ENCODE results near the gene SNX9. TPM values are rescaled to one million over a fixed set of nuclear protein-coding genes. Genes with fewer than 3 reads are reported as not detected.

SNX9 gene
- total RNA-seq, 1 experiment from 2014 or later = 27.4 TPM

DNA sequence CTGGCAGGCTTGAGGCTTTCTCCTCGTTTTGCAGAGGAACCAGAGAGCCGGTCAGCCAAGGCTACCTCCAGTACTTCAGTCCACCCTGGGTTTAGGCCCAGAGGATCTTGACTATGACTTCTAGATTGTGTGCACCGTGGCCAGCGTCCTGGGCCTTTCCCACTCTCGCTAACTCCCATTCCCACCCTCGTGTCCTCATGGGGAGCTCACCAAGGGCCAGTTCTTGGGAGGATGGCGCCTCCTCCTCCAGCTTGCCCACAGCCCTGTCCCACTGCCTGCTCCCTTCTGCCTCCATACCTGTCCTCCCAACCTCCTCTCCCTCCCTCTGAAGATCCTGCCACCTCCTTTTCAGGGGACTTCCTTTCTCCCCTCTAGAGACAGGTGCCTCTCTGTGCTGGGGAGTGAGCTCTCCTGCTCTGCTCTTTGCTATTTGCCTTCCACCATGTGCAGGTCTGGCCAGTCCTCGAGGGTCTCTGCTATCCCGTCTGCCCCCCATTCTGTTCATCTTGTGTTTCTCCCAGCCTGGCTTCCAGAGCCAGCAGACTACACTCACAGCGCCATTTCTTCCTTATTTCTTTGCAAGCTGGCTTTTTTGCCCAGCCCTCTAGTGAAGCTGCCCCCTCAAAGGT, 154.2 kb downstream of the SNX9 start:
- Histone ChIP-seq H3K4me3 (ENCODE audit: low read depth, low read length) (no peak overlapping the region), H3K36me3 (ENCODE audit: control insufficient read depth, insufficient read depth, low read length) (no peaks in the 10 kb centered on the region), H3K27me3 (replicated peaks; ENCODE audit: control insufficient read depth, insufficient read depth, low read length) (no peaks in the 10 kb centered on the region), H3K4me1 (peaks cover 16% of the 10 kb centered on the region), H3K9me3 (no peaks in the 10 kb centered on the region)
- no peak for DNase-seq
- no peak overlapping the region for H3K27ac Mint-ChIP-seq (ENCODE audit: unreplicated experiment)
- H3K9me3 Mint-ChIP-seq (ENCODE audit: unreplicated experiment) = no peaks in the 10 kb centered on the region
- intact Hi-C loops (cut with micrococcal nuclease; ENCODE audit: unreplicated experiment) = no loop called here
- BruUV-seq (replicated peaks) = no TSS peak
- no peak overlapping the region for H3K4me3 Mint-ChIP-seq (ENCODE audit: unreplicated experiment)
- TF ChIP-seq, protein P1, sequence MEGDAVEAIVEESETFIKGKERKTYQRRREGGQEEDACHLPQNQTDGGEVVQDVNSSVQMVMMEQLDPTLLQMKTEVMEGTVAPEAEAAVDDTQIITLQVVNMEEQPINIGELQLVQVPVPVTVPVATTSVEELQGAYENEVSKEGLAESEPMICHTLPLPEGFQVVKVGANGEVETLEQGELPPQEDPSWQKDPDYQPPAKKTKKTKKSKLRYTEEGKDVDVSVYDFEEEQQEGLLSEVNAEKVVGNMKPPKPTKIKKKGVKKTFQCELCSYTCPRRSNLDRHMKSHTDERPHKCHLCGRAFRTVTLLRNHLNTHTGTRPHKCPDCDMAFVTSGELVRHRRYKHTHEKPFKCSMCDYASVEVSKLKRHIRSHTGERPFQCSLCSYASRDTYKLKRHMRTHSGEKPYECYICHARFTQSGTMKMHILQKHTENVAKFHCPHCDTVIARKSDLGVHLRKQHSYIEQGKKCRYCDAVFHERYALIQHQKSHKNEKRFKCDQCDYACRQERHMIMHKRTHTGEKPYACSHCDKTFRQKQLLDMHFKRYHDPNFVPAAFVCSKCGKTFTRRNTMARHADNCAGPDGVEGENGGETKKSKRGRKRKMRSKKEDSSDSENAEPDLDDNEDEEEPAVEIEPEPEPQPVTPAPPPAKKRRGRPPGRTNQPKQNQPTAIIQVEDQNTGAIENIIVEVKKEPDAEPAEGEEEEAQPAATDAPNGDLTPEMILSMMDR (IDR thresholded peaks at IDR 0.05; ENCODE audit: insufficient read depth in 1 of 2, low read depth in 1 of 2, low read length in 1 of 2, severe bottlenecking in 1 of 2, unreplicated experiment in 1 of 2) = no peak
- peaks cover 12% of the 10 kb centered on the region for H3K4me1 Mint-ChIP-seq (ENCODE audit: low read depth, unreplicated experiment)
- CTCF ChIA-PET = no interaction called here
- H3K36me3 Mint-ChIP-seq (ENCODE audit: insufficient read depth, unreplicated experiment) = no peaks in the 10 kb centered on the region
- H3K27me3 Mint-ChIP-seq (ENCODE audit: insufficient read depth, unreplicated experiment) = no peaks in the 10 kb centered on the region
- POLR2A ChIA-PET = no interaction called here

DNA sequence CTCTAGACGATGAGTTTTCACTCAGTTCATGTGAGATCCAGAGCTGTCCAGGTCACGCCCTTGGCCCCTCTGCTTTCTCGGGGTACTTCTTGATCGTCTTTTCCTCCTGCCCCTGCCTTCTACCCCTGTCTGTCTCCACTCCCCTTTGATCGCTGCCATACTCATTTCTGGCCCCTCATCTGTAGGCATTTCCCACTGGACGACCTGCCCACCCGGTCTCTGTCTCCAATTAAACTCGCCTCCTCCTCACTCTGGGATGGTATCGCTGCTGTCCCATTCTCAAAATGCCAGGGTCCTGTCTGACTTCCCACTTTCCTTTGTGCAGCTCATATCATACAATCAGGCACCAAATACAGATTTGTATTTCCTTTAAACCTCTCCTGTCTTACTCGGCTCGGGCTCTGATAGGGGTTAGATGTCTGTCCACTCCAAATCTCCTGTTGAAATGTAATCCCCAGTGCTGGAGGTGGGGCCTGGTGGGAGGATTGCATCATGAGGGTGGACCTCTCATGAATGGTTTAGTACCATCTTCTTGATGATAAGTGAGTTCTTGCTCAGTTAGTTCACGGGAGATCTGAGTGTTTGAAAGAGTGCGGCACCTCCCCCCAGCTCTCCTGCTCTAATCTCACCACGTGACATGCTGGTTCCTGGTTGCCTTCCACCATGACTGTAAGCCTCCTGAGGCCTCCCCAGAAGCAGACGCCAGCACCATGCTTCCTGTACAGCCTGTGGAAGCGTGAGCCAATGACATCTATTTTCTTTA, 155.2 kb downstream of the SNX9 start:
- ChIA-PET POLR2A (no interaction called here), CTCF (no interaction called here)
- Mint-ChIP-seq H3K9me3 (ENCODE audit: unreplicated experiment) (no peaks in the 10 kb centered on the region), H3K27me3 (ENCODE audit: insufficient read depth, unreplicated experiment) (no peaks in the 10 kb centered on the region), H3K27ac (ENCODE audit: unreplicated experiment) (peak overlapping the region; percentile 35), H3K36me3 (ENCODE audit: insufficient read depth, unreplicated experiment) (peaks cover 7% of the 10 kb centered on the region), H3K4me3 (ENCODE audit: unreplicated experiment) (no peak overlapping the region), H3K4me1 (ENCODE audit: low read depth, unreplicated experiment) (peaks cover 17% of the 10 kb centered on the region)
- no peak for DNase-seq
- Histone ChIP-seq H3K4me1 (peaks cover 25% of the 10 kb centered on the region), H3K27me3 (replicated peaks; ENCODE audit: control insufficient read depth, insufficient read depth, low read length) (no peaks in the 10 kb centered on the region), H3K9me3 (no peaks in the 10 kb centered on the region), H3K36me3 (ENCODE audit: control insufficient read depth, insufficient read depth, low read length) (no peaks in the 10 kb centered on the region), H3K4me3 (ENCODE audit: low read depth, low read length) (no peak overlapping the region)
- BruUV-seq (replicated peaks) = no TSS peak
- intact Hi-C loops (cut with micrococcal nuclease; ENCODE audit: unreplicated experiment) = no loop called here
- TF ChIP-seq, protein P1 (IDR thresholded peaks at IDR 0.05; ENCODE audit: insufficient read depth in 1 of 2, low read depth in 1 of 2, low read length in 1 of 2, severe bottlenecking in 1 of 2, unreplicated experiment in 1 of 2) = no peak

DNA sequence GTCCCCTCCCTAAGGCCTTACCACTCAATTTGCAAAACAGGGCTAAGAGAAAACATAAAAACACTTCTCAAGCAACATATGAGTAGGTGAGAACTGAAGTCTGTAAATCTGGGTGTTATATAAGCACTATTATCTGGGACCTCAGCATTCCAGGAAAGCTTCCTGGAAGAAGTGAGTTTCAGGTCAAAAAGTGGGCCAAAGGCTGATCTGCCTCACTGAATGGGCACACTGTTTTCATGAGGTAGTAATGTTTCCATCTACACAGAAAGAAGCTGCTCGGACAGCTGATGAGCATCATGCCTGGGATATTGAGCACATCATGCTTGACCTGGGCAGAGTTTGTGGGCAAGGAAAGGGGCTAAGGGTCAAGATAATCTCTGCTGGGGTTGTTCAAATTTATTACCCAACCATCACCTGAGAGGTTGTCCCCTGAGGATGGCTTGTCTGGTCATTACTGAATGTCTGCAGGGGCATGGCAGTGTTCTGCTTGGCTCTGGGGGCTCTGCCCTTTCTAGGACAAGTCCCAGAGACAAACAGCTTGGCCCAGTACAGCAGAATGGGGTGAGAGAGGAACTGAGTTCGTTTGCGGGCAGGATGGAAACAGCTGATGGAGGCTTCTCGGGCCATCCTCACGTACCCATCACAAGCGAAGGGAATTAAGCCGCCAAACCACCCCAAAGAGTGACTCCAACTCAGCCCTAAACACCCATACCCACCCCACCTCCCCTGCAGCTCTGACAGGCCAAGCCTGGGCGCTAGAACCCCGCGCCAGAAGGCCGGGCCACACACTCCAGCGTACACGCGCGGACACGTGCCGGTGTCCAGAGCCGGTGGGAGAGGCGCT, 157.5 kb downstream of the SNX9 start:
- peaks cover 8% of the 10 kb centered on the region for H3K4me1 Mint-ChIP-seq (ENCODE audit: low read depth, unreplicated experiment)
- Histone ChIP-seq H3K36me3 (ENCODE audit: control insufficient read depth, insufficient read depth, low read length) (no peaks in the 10 kb centered on the region), H3K4me3 (ENCODE audit: low read depth, low read length) (no peak overlapping the region), H3K9me3 (no peaks in the 10 kb centered on the region), H3K4me1 (peaks cover 44% of the 10 kb centered on the region), H3K27me3 (replicated peaks; ENCODE audit: control insufficient read depth, insufficient read depth, low read length) (no peaks in the 10 kb centered on the region)
- peak overlapping the region; percentile 74 for H3K4me3 Mint-ChIP-seq (ENCODE audit: unreplicated experiment)
- no peak for DNase-seq
- H3K27ac Mint-ChIP-seq (ENCODE audit: unreplicated experiment) = peak overlapping the region; percentile 25
- intact Hi-C loops (cut with micrococcal nuclease; ENCODE audit: unreplicated experiment) = loop anchor here (1.0 kb wide), 1 partner anchor 26 kb away; no protein-coding TSS in a partner anchor
- TF ChIP-seq, protein P1 (IDR thresholded peaks at IDR 0.05; ENCODE audit: insufficient read depth in 1 of 2, low read depth in 1 of 2, low read length in 1 of 2, severe bottlenecking in 1 of 2, unreplicated experiment in 1 of 2) = no peak
- BruUV-seq (replicated peaks) = no TSS peak
- ChIA-PET POLR2A (no interaction called here), CTCF (interaction anchor here (0.5 kb wide), 1 partner anchor 13 kb away, joined by 5 read pairs; no protein-coding TSS in a partner anchor)
- H3K9me3 Mint-ChIP-seq (ENCODE audit: unreplicated experiment) = no peaks in the 10 kb centered on the region
- no peaks in the 10 kb centered on the region for H3K27me3 Mint-ChIP-seq (ENCODE audit: insufficient read depth, unreplicated experiment)
- peaks cover 15% of the 10 kb centered on the region for H3K36me3 Mint-ChIP-seq (ENCODE audit: insufficient read depth, unreplicated experiment)

Measured in Caco-2 (cell line).